Endothelial cell (in vitro differentiated cells): ENCODE results near the gene PRSS33. TPM values are rescaled to one million over a fixed set of nuclear protein-coding genes. Genes with fewer than 3 reads are reported as not detected.

ENCODE experiments used
- DNase-seq: peaks from one replicate; pipeline ENCODE4 v3.0.0; 2021; ENCODE audit warnings: low spot score
- H3K27ac Mint-ChIP-seq: one replicate; pipeline ENCODE4 v1.8.0; 2021; ENCODE audit warnings: mixed read lengths, inconsistent platforms; ENCODE audit not compliant: unreplicated experiment
- H3K27me3 Mint-ChIP-seq: one replicate; pipeline ENCODE4 v1.8.0; 2021; ENCODE audit warnings: mild to moderate bottlenecking, moderate library complexity, mixed read lengths, inconsistent platforms; ENCODE audit not compliant: unreplicated experiment
- H3K36me3 Mint-ChIP-seq: one replicate; pipeline ENCODE4 v1.8.0; 2021; ENCODE audit warnings: mild to moderate bottlenecking, low read depth, mixed read lengths, inconsistent platforms; ENCODE audit not compliant: unreplicated experiment
- H3K4me1 Mint-ChIP-seq: one replicate; pipeline ENCODE4 v1.8.0; 2021; ENCODE audit warnings: mild to moderate bottlenecking, mixed read lengths, inconsistent platforms; ENCODE audit not compliant: unreplicated experiment
- H3K4me3 Mint-ChIP-seq: one replicate; pipeline ENCODE4 v1.8.0; 2021; ENCODE audit warnings: mild to moderate bottlenecking, mixed read lengths, inconsistent platforms; ENCODE audit not compliant: unreplicated experiment
- H3K9me3 Mint-ChIP-seq: one replicate; pipeline ENCODE4 v1.8.0; 2021; ENCODE audit warnings: mixed read lengths, inconsistent platforms; ENCODE audit not compliant: unreplicated experiment
- CTCF ChIP-seq: fragments of 200-600 bp; sonication (generic); IDR thresholded peaks from one replicate; pipeline ENCODE4 v1.5.0; 2021; ENCODE audit warnings: antibody characterized with exemption; ENCODE audit not compliant: unreplicated experiment
- total RNA-seq: library from RNA; stranded (reverse); fragmentation: NEBNext Ultra II Directional; extraction: Animal tissue kit (Norgen Biotek cat#: 25700); gene quantifications from one replicate; pipeline ENCODE4 v1.2.1, GENCODE V29; 2021; ENCODE audit not compliant: unreplicated experiment

Gene PRSS33
- total RNA-seq, 1 donor from 2014 or later, result not detected

- Mint-ChIP-seq H3K9me3 (no peaks in the 10 kb centered on the region), H3K4me1 (peaks cover 4% of the 10 kb centered on the region), H3K27ac (no peak overlapping the region), H3K36me3 (no peaks in the 10 kb centered on the region), H3K27me3 (peaks cover 4% of the 10 kb centered on the region), H3K4me3 (peak overlapping the region; percentile 42)
- no peak for TF ChIP-seq CTCF
- DNase-seq, result no peak
These were observed 46.9 kb downstream of the PRSS33 start for GRCh38 chr16:2740476-2740875.

- H3K27me3 Mint-ChIP-seq, result peaks cover 4% of the 10 kb centered on the region
- no peak overlapping the region for H3K27ac Mint-ChIP-seq
- H3K36me3 Mint-ChIP-seq, result no peaks in the 10 kb centered on the region
- DNase-seq, result no peak
- no peak overlapping the region for H3K4me3 Mint-ChIP-seq
- peaks cover 4% of the 10 kb centered on the region for H3K4me1 Mint-ChIP-seq
- TF ChIP-seq CTCF, result no peak
- no peaks in the 10 kb centered on the region for H3K9me3 Mint-ChIP-seq
These were observed 47.5 kb downstream of the PRSS33 start for GRCh38 chr16:2739625-2740430.

GRCh38 chr16:2738615-2739014 lies 48.7 kb downstream of the PRSS33 start:
- no peak overlapping the region for H3K4me3 Mint-ChIP-seq
- H3K27ac Mint-ChIP-seq, result no peak overlapping the region
- no peak for TF ChIP-seq CTCF
- H3K27me3 Mint-ChIP-seq, result peaks cover 2% of the 10 kb centered on the region
- H3K36me3 Mint-ChIP-seq, result no peaks in the 10 kb centered on the region
- DNase-seq, result no peak
- H3K4me1 Mint-ChIP-seq, result peaks cover 4% of the 10 kb centered on the region
- H3K9me3 Mint-ChIP-seq, result no peaks in the 10 kb centered on the region

GRCh38 chr16:2737895-2738418 lies 49.4 kb downstream of the PRSS33 start:
- no peak overlapping the region for H3K27ac Mint-ChIP-seq
- H3K9me3 Mint-ChIP-seq, result no peaks in the 10 kb centered on the region
- peaks cover 2% of the 10 kb centered on the region for H3K27me3 Mint-ChIP-seq
- no peak overlapping the region for H3K4me3 Mint-ChIP-seq
- no peak for TF ChIP-seq CTCF
- peaks cover 4% of the 10 kb centered on the region for H3K4me1 Mint-ChIP-seq
- no peaks in the 10 kb centered on the region for H3K36me3 Mint-ChIP-seq
- no peak for DNase-seq

- no peaks in the 10 kb centered on the region for H3K36me3 Mint-ChIP-seq
These were observed 50.1 kb downstream of the PRSS33 start for GRCh38 chr16:2737238-2737605.

More at GRCh38 chr16:2737238-2737605, 50.1 kb downstream of the PRSS33 start:
- no peaks in the 10 kb centered on the region for H3K9me3 Mint-ChIP-seq
- H3K27ac Mint-ChIP-seq, result no peak overlapping the region
- H3K4me3 Mint-ChIP-seq, result no peak overlapping the region
- no peak for DNase-seq
- TF ChIP-seq CTCF, result no peak
- peaks cover 4% of the 10 kb centered on the region for H3K4me1 Mint-ChIP-seq
- H3K27me3 Mint-ChIP-seq, result peaks cover 2% of the 10 kb centered on the region
